Body of pancreas (tissue), 4 donors: ENCODE results near the gene DNASE1L3. TPM values are rescaled to one million over a fixed set of nuclear protein-coding genes. Genes with fewer than 3 reads are reported as not detected.

ENCODE experiments used
- ATAC-seq: fragments of 150-250 bp; one replicate; pipeline ENCODE4 v1.9.1; 2016
- DNase-seq, 4 donors: peaks; one replicate each; pipeline ENCODE4 v3.0.0-alpha.2; 2019
- H3K27ac ChIP-seq, 4 donors: fragments of 200-600 bp; sonication (generic); 1 replicate in 3 of 4; 2 replicates in 1 of 4; pipeline versions ENCODE4 v1.5.1 to v1.6.1; 2016 to 2019; ENCODE audit warnings: mild to moderate bottlenecking in 1 of 4, mixed read lengths in 1 of 4, moderate library complexity in 1 of 4
- H3K27me3 ChIP-seq, 2 donors: fragments of 200-600 bp; sonication (generic); one replicate each; pipeline ENCODE4 v1.6.0; 2016; ENCODE audit warnings: mild to moderate bottlenecking in 1 of 2
- H3K36me3 ChIP-seq, 2 donors: fragments of 200-600 bp; sonication (generic); replicated peaks in 1 of 2; 2 replicates each; pipeline ENCODE4 v1.5.1; 2016; ENCODE audit warnings: low read depth in 2 of 2; ENCODE audit not compliant: insufficient read depth in 1 of 2
- H3K4me1 ChIP-seq: fragments of 200-600 bp; sonication (generic); one replicate; pipeline ENCODE4 v1.6.0; 2016
- H3K4me3 ChIP-seq, 2 donors: fragments of 200-600 bp; sonication (generic); 1 replicate in 1 of 2; 2 replicates in 1 of 2; pipeline ENCODE4 v1.5.1; 2016 to 2019
- H3K9me3 ChIP-seq, 3 donors: fragments of 200-600 bp; sonication (generic); 1 replicate in 2 of 3; 2 replicates in 1 of 3; pipeline ENCODE4 v1.5.1; 2016
- CTCF ChIP-seq, 7 experiments: fragments of 450-650 bp in 4 of 7; fragments of 200-600 bp in 3 of 7; sonication (generic) in 3 of 7; IDR thresholded peaks; one replicate each; pipeline ENCODE4 v1.5.1; 2016 to 2019; ENCODE audit warnings: antibody characterized with exemption in 7 of 7
- POLR2A ChIP-seq, 3 donors: fragments of 450-650 bp; IDR thresholded peaks; one replicate each; pipeline ENCODE4 v1.6.1; 2016; ENCODE audit warnings: antibody characterized with exemption in 3 of 3, mild to moderate bottlenecking in 2 of 3
- WGBS, 2 donors: methylation state at CpG; one replicate each; pipeline ENCODE4 v1.1.5; 2017; 5-methylcytosine and 5-hydroxymethylcytosine counted together
- intact Hi-C: fragments of 100-400 bp; cut with DNase I; formaldehyde crosslinking; loops from one replicate; pipeline ENCODE4 v1.15.1; 2023
- total RNA-seq, 2 donors: library from RNA; depleted of rRNA; stranded (reverse); fragments of >200 nt; gene quantifications; one replicate each; pipeline ENCODE4 v1.1.0, GENCODE V29; 2016

Gene DNASE1L3
- total RNA-seq, 2 donors from 2014 or later: 2.1 TPM; not detected in 1

- Histone ChIP-seq H3K27ac (peak overlapping the region; percentile 69 to 83 (median 80)), H3K4me3 (no peak overlapping the region), H3K4me1 (peaks cover 59% of the 10 kb centered on the region), H3K27me3 (no peaks in the 10 kb centered on the region), H3K36me3 (no peaks in the 10 kb centered on the region), H3K9me3 (no peaks in the 10 kb centered on the region)
- intact Hi-C loops: no loop called here
- TF ChIP-seq POLR2A (IDR thresholded peaks at IDR 0.05) (peak in 1 of 3 donors; percentile 21), CTCF (IDR thresholded peaks at IDR 0.05) (no peak)
- ATAC-seq (peak; percentile 75), DNase-seq (peak; percentile 75 to 90 (median 78))
- 14 to 16% methylated on average over 18 of the region's 18 CpGs for WGBS, 2 donors
Measured at GRCh38 chr3:58175437-58176184, 35.2 kb downstream of the DNASE1L3 start.

GRCh38 chr3:58175187-58175436, 35.7 kb downstream of the DNASE1L3 start:
- Histone ChIP-seq H3K4me1 (peaks cover 59% of the 10 kb centered on the region), H3K36me3 (peaks cover 0 to 4% of the 10 kb centered on the region in 2 donors), H3K27me3 (no peaks in the 10 kb centered on the region), H3K4me3 (no peak overlapping the region), H3K9me3 (no peaks in the 10 kb centered on the region), H3K27ac (peak overlapping the region; percentile 69 to 83 (median 80))
- intact Hi-C loops: no loop called here
- DNase-seq (no peak), ATAC-seq (no peak)
- TF ChIP-seq POLR2A (IDR thresholded peaks at IDR 0.05) (no peak), CTCF (IDR thresholded peaks at IDR 0.05) (no peak)
- 1 to 10% methylated on average over 3 of the region's 3 CpGs for WGBS, 2 donors

GRCh38 chr3:58173669-58174398, 36.9 kb downstream of the DNASE1L3 start:
- Histone ChIP-seq H3K9me3 (no peaks in the 10 kb centered on the region), H3K36me3 (peaks cover 0 to 9% of the 10 kb centered on the region in 2 donors), H3K27me3 (no peaks in the 10 kb centered on the region), H3K4me3 (no peak overlapping the region), H3K4me1 (peaks cover 59% of the 10 kb centered on the region), H3K27ac (peak overlapping the region; percentile 69 to 83 (median 80))
- ATAC-seq (peak; percentile 63), DNase-seq (peak; percentile 87 to 91 (median 88))
- TF ChIP-seq POLR2A (IDR thresholded peaks at IDR 0.05) (no peak), CTCF (IDR thresholded peaks at IDR 0.05) (peak; percentile 20 to 69 (median 55))
- 33 to 50% methylated on average over 6 to 12 of the region's 12 CpGs for WGBS, 2 donors
- intact Hi-C loops: no loop called here

GRCh38 chr3:58173029-58173668, 37.6 kb downstream of the DNASE1L3 start:
- intact Hi-C loops: no loop called here
- DNase-seq (no peak), ATAC-seq (no peak)
- WGBS, 2 donors: 65 to 67% methylated on average over 9 to 13 of the region's 14 CpGs
- TF ChIP-seq CTCF (IDR thresholded peaks at IDR 0.05): no peak
- TF ChIP-seq POLR2A (IDR thresholded peaks at IDR 0.05): no peak
- Histone ChIP-seq H3K4me1 (peaks cover 55% of the 10 kb centered on the region), H3K36me3 (peaks cover 0 to 9% of the 10 kb centered on the region in 2 donors), H3K27me3 (no peaks in the 10 kb centered on the region), H3K4me3 (no peak overlapping the region), H3K27ac (peak overlapping the region; percentile 69 to 83 (median 80)), H3K9me3 (no peaks in the 10 kb centered on the region)
